A673 (cell line): ENCODE results near the gene WNT5A. TPM values are rescaled to one million over a fixed set of nuclear protein-coding genes. Genes with fewer than 3 reads are reported as not detected.

Experiments
- BruUV-seq: library from RNA; stranded (reverse); fragments of 400-500 nt; replicated peaks from 2 replicates; lab custom pipeline; 2021; lab: Mats Ljungman, UMichigan
- CTCF ChIA-PET: fragments of 300-600 bp; sonication (Branson Sonifier 250); formaldehyde crosslinking; loops from one replicate; lab custom pipeline; 2022; ENCODE audit warnings: antibody characterized with exemption; lab: Charles Lee
- POLR2A ChIA-PET: fragments of 300-600 bp; sonication (Branson Sonifier 250); formaldehyde crosslinking; loops from one replicate; lab custom pipeline; 2022; ENCODE audit warnings: antibody characterized with exemption; ENCODE audit not compliant: low non-redundant PET; lab: Charles Lee
- DNase-seq: peaks from one replicate; pipeline ENCODE4 v3.0.0-alpha.2; 2015; ENCODE audit warnings: low spot score
- H3K27ac ChIP-seq: fragments of 200-600 bp; sonication (generic); 2 replicates; pipeline ENCODE4 v1.5.1; 2016; ENCODE audit warnings: mixed run types, low read depth, mild to moderate bottlenecking, mixed read lengths, antibody characterized with exemption, low read length; ENCODE audit not compliant: poor library complexity, severe bottlenecking
- H3K27me3 ChIP-seq: fragments of 200-600 bp; sonication (generic); replicated peaks from 2 replicates; pipeline ENCODE4 v1.6.1; 2017; ENCODE audit warnings: mixed run types, low read depth, mild to moderate bottlenecking, mixed read lengths, antibody characterized with exemption, low read length; ENCODE audit not compliant: insufficient read depth, poor library complexity
- H3K36me3 ChIP-seq: fragments of 200-600 bp; sonication (generic); 2 replicates; pipeline ENCODE4 v1.6.1; 2016; ENCODE audit warnings: mixed run types, mild to moderate bottlenecking, mixed read lengths, antibody characterized with exemption, low read length; ENCODE audit not compliant: insufficient read depth, poor library complexity, severe bottlenecking
- H3K4me1 ChIP-seq: fragments of 200-600 bp; sonication (generic); 2 replicates; pipeline ENCODE4 v1.6.1; 2017; ENCODE audit warnings: mixed run types, mild to moderate bottlenecking, mixed read lengths, antibody characterized with exemption, low read length; ENCODE audit not compliant: insufficient read depth, poor library complexity, severe bottlenecking
- H3K4me3 ChIP-seq: fragments of 200-600 bp; sonication (generic); 2 replicates; pipeline ENCODE4 v1.5.1; 2016; ENCODE audit warnings: low read depth, mixed run types, mild to moderate bottlenecking, mixed read lengths, low read length; ENCODE audit not compliant: poor library complexity, severe bottlenecking
- H3K9me3 ChIP-seq: fragments of 200-600 bp; sonication (generic); 2 replicates; pipeline ENCODE4 v1.6.1; 2016; ENCODE audit warnings: mixed run types, low read depth, mild to moderate bottlenecking, mixed read lengths, antibody characterized with exemption, low read length; ENCODE audit not compliant: poor library complexity, severe bottlenecking
- EZH2 ChIP-seq: fragments of 200-600 bp; sonication (generic); IDR thresholded peaks from 2 replicates; pipeline ENCODE4 v1.6.1; 2017; ENCODE audit warnings: borderline replicate concordance, low read depth, mild to moderate bottlenecking, mixed read lengths, antibody characterized with exemption, low read length; ENCODE audit not compliant: poor library complexity, severe bottlenecking
- intact Hi-C: fragments of 100-400 bp; cut with micrococcal nuclease; formaldehyde crosslinking; loops from one replicate; pipeline ENCODE4 v1.10.0; 2022; ENCODE audit not compliant: unreplicated experiment
- total RNA-seq: library from RNA; stranded (reverse); gene quantifications from 2 replicates; pipeline ENCODE4 v1.2.3, GENCODE V29; 2021
- TF ChIP-seq, protein P1 (sequence below): fragments of 300-800, 200-600 bp; sonication (generic); conservative IDR thresholded peaks from 2 replicates; pipeline ENCODE4 v1.5.1; 2017; ENCODE audit warnings: low read depth, mild to moderate bottlenecking, antibody characterized with exemption, low read length, moderate library complexity, mixed read lengths

Gene WNT5A
- total RNA-seq, 1 experiment from 2014 or later, result 18.9 TPM

DNA sequence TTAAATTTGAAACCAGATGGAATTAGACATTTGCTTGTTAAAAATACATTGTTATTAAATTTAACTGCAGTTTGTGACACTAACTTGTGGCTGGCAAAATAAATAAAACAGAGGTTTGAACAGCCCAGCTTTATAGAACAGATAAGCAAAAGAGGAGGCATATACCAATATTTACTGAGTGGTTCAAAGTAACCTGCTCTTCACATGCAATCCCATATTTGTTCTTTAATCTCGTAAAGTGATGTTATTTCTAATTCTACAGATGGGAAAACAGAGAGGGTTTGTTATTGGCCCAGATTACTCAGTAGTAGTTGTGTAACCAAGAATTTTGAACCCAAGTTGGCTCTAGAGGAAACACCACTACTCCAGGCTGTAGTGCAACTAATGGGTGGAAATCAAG, 37.6 kb downstream of the WNT5A start:
- H3K27ac ChIP-seq, result no peak overlapping the region
- no peaks in the 10 kb centered on the region for H3K36me3 ChIP-seq
- H3K9me3 ChIP-seq, result no peaks in the 10 kb centered on the region
- ChIA-PET CTCF (no interaction called here), POLR2A (no interaction called here)
- no peaks in the 10 kb centered on the region for H3K27me3 ChIP-seq
- TF ChIP-seq, protein P1, sequence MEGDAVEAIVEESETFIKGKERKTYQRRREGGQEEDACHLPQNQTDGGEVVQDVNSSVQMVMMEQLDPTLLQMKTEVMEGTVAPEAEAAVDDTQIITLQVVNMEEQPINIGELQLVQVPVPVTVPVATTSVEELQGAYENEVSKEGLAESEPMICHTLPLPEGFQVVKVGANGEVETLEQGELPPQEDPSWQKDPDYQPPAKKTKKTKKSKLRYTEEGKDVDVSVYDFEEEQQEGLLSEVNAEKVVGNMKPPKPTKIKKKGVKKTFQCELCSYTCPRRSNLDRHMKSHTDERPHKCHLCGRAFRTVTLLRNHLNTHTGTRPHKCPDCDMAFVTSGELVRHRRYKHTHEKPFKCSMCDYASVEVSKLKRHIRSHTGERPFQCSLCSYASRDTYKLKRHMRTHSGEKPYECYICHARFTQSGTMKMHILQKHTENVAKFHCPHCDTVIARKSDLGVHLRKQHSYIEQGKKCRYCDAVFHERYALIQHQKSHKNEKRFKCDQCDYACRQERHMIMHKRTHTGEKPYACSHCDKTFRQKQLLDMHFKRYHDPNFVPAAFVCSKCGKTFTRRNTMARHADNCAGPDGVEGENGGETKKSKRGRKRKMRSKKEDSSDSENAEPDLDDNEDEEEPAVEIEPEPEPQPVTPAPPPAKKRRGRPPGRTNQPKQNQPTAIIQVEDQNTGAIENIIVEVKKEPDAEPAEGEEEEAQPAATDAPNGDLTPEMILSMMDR, result no peak
- no peak for TF ChIP-seq EZH2
- H3K4me3 ChIP-seq, result no peak overlapping the region
- no peaks in the 10 kb centered on the region for H3K4me1 ChIP-seq
- BruUV-seq, result no TSS peak
- intact Hi-C loops, result no loop called here
- no peak for DNase-seq

DNA sequence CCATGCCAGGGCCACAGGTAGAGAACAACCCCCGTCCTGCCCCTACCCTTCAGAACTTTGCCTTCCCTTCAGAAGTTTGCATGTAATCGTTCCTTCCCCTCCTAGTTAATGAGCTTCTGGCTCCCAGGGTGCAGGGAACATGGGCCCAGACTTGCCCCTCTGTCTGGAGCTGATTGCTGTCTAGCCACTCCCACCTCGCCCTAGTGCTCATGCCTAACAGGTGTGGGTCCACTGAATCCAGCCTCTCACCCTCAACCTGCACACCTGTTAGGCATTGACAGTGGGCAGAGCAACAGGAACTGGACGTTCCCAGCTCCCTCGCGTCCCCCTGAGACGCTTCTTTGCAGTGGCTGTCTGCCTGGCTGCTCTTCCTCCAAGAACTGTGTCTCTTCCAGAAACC, 40.3 kb downstream of the WNT5A start:
- ChIA-PET POLR2A (no interaction called here), CTCF (no interaction called here)
- H3K4me3 ChIP-seq, result no peak overlapping the region
- H3K36me3 ChIP-seq, result no peaks in the 10 kb centered on the region
- intact Hi-C loops, result no loop called here
- no peak for DNase-seq
- H3K27ac ChIP-seq, result no peak overlapping the region
- no peak for TF ChIP-seq EZH2
- TF ChIP-seq, protein P1, result no peak
- H3K9me3 ChIP-seq, result no peaks in the 10 kb centered on the region
- no peaks in the 10 kb centered on the region for H3K4me1 ChIP-seq
- H3K27me3 ChIP-seq, result no peaks in the 10 kb centered on the region
- BruUV-seq, result no TSS peak

DNA sequence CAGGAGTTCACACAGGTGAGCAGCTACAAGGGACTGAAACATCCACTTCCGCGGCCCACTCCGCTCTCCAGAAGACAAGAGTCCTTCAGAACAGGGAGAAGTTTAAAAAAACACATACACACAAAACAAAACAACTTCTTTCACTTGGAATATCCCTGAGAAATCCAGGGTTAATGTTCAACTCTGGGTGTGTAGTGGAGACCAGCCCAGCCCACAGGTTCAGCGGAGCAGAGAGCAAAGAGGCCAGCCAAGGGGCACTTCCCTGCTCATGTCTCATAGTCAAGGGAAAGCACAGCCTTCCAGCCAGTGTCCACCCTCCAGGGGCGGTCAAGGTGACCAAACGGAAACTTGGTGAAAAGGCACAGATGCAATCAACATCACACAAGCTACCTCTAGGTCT, 41.6 kb downstream of the WNT5A start:
- intact Hi-C loops, result no loop called here
- CTCF ChIA-PET, result no interaction called here
- no peak for DNase-seq
- no peaks in the 10 kb centered on the region for H3K27me3 ChIP-seq
- H3K4me3 ChIP-seq, result no peak overlapping the region
- POLR2A ChIA-PET, result no interaction called here
- H3K36me3 ChIP-seq, result no peaks in the 10 kb centered on the region
- no peak overlapping the region for H3K27ac ChIP-seq
- no peaks in the 10 kb centered on the region for H3K4me1 ChIP-seq
- no peak for TF ChIP-seq EZH2
- TF ChIP-seq, protein P1, result no peak
- no peaks in the 10 kb centered on the region for H3K9me3 ChIP-seq
- no TSS peak for BruUV-seq
